Ovary (tissue), 9 donors: ENCODE data around the gene FIGN. TPM values are rescaled to one million over a fixed set of nuclear protein-coding genes. Genes with fewer than 3 reads are reported as not detected.

ENCODE experiments used
- DNase-seq, 5 donors: peaks; one replicate each; pipeline ENCODE4 v3.0.0-alpha.2; 2019 to 2020
- H3K27ac ChIP-seq, 2 donors: fragments of 200-600 bp; one replicate each; pipeline versions ENCODE4 v1.5.1 to v1.8.0; 2019 to 2022
- H3K27me3 ChIP-seq: fragments of 200-600 bp; one replicate; pipeline ENCODE4 v1.8.0; 2022
- H3K36me3 ChIP-seq: fragments of 200-600 bp; sonication (generic); one replicate; pipeline ENCODE4 v1.5.1; 2019
- H3K4me1 ChIP-seq: one replicate; pipeline ENCODE4 v1.8.1; 2013; ENCODE audit warnings: mild to moderate bottlenecking, moderate library complexity; ENCODE audit not compliant: insufficient read depth
- H3K4me3 ChIP-seq: fragments of 200-600 bp; sonication (generic); one replicate; pipeline ENCODE4 v1.5.1; 2017
- H3K9me3 ChIP-seq, 2 donors: fragments of 200-600 bp in 1 of 2; sonication (generic) in 1 of 2; one replicate each; pipeline versions ENCODE4 v1.5.1 to v1.8.1; 2013 to 2019; ENCODE audit warnings: mild to moderate bottlenecking in 1 of 2, moderate library complexity in 1 of 2
- EP300 ChIP-seq: sonication (generic); formaldehyde crosslinking; IDR thresholded peaks from one replicate; pipeline ENCODE4 v1.6.1; 2017; ENCODE audit warnings: antibody characterized with exemption
- POLR2A ChIP-seq: fragments of 450-650 bp; IDR thresholded peaks from one replicate; pipeline ENCODE4 v1.6.1; 2017; ENCODE audit warnings: antibody characterized with exemption, mild to moderate bottlenecking, moderate library complexity
- WGBS, 3 donors: extraction: QIAGEN DNeasy Blood & Tissue Kit in 1 of 3; methylation state at CpG; one replicate each; pipeline versions ENCODE4 v1.1.5 to v1.1.7; 2013 to 2017; 5-methylcytosine and 5-hydroxymethylcytosine counted together
- intact Hi-C, 4 donors: fragments of 100-400 bp; cut with DNase I; formaldehyde crosslinking; loops; one replicate each; pipeline versions ENCODE4 v1.11.0 to v1.15.1; 2022 to 2023
- polyA plus RNA-seq, 2 donors: library from polyadenylated mRNA; stranded (reverse); fragments of 200-250 nt in 1 of 2; fragments of 350-450 nt in 1 of 2; fragmentation: Illumina TruSeq in 1 of 2; extraction: RNeasy Lipid Tissue Mini Kit (QIAGEN cat#74804) in 1 of 2; gene quantifications; one replicate each; pipeline ENCODE4 v1.2.3, GENCODE V29; 2013 to 2014
- total RNA-seq, 7 donors: library from RNA; depleted of rRNA in 2 of 7; stranded (reverse); fragments of >200 nt in 2 of 7; fragmentation: NEBNext Ultra II Directional in 3 of 7; extraction: Animal tissue kit (Norgen Biotek cat#: 25700) in 3 of 7; gene quantifications; one replicate each; pipeline versions ENCODE4 v1.1.0 to v1.2.4, GENCODE V29; 2016 to 2023
- TF ChIP-seq, protein P1 (sequence below), 3 donors: fragments of 450-650 bp in 2 of 3; fragments of 200-600 bp in 1 of 3; IDR thresholded peaks; one replicate each; pipeline versions ENCODE4 v1.5.1 to v1.8.0; 2016 to 2022; ENCODE audit warnings: antibody characterized with exemption in 3 of 3, mild to moderate bottlenecking in 1 of 3
- donor health status: DM: no; HTN: no; CAD: no; lungs with moderate emphysema.
- donor health status: DM: no; HTN: no; CAD: no.
- donor health status: Bipolar disorder and iron deficiency.
- donor health status: DM: yes; HTN: yes; CAD: no.
- donor health status: DM: no; HTN: no; CAD: no.
- donor health status: DM: yes; HTN: yes; CAD: no.

FIGN gene
- total and polyA plus RNA-seq, 9 donors: 2.4 to 15.5 (median 8.9) TPM

DNA sequence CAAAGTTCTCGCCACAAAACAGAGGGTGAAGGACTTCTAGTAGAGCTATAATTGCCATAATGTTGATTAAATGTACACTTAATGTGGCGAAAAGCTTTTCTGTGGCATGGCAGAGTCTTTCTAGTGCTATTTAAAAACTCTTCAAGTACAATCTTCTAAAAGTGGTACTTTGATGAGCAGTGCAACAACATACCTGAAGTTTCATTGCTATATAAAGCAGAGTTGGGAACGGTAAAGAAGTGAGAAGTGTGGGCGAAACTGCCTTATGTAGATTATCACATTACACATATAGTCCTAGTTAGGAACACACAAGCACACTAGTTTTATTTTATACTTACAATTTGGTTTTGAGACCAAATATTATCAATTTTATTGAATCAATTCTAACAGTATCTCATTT lies 49.5 kb downstream of the FIGN start:
- Histone ChIP-seq H3K4me1 (peaks cover 1% of the 10 kb centered on the region), H3K27me3 (no peaks in the 10 kb centered on the region), H3K27ac (no peak overlapping the region), H3K9me3 (no peaks in the 10 kb centered on the region), H3K36me3 (no peaks in the 10 kb centered on the region), H3K4me3 (no peak overlapping the region)
- no peak for DNase-seq
- TF ChIP-seq, protein P1, sequence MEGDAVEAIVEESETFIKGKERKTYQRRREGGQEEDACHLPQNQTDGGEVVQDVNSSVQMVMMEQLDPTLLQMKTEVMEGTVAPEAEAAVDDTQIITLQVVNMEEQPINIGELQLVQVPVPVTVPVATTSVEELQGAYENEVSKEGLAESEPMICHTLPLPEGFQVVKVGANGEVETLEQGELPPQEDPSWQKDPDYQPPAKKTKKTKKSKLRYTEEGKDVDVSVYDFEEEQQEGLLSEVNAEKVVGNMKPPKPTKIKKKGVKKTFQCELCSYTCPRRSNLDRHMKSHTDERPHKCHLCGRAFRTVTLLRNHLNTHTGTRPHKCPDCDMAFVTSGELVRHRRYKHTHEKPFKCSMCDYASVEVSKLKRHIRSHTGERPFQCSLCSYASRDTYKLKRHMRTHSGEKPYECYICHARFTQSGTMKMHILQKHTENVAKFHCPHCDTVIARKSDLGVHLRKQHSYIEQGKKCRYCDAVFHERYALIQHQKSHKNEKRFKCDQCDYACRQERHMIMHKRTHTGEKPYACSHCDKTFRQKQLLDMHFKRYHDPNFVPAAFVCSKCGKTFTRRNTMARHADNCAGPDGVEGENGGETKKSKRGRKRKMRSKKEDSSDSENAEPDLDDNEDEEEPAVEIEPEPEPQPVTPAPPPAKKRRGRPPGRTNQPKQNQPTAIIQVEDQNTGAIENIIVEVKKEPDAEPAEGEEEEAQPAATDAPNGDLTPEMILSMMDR (IDR thresholded peaks at IDR 0.05): no peak
- TF ChIP-seq POLR2A: no peak
- TF ChIP-seq EP300: no peak
- 72 to 73% (median 73%) methylated on average over 4 of the region's 4 CpGs for WGBS, 3 donors
- intact Hi-C loops: no loop called here

DNA sequence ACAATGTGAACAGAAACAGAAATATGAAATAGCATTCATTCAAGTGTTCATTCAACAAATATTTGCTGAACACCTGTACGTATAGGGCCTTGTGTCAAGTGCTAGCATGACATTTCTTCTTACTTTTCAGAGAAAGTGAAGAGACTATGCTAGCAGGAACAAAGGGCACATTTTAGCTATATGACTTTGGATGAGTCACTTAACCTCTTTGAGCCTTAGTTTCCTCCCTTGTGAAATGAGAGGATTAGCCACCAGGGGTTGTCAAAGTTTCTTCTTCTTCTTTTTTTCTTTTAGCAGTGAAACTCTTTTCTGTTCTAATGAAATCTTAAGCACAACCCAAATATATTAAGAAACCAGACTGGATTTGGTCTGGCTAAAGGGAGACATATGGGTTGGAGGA lies 53.1 kb downstream of the FIGN start:
- H3K4me3 ChIP-seq: no peak overlapping the region
- intact Hi-C loops: no loop called here
- 87 to 93% (median 89%) methylated on average over 1 of the region's 1 CpG for WGBS, 3 donors
- DNase-seq: no peak
- no peaks in the 10 kb centered on the region for H3K36me3 ChIP-seq
- TF ChIP-seq POLR2A (no peak), EP300 (no peak)
- TF ChIP-seq, protein P1 (IDR thresholded peaks at IDR 0.05): no peak
- peaks cover 1% of the 10 kb centered on the region for H3K4me1 ChIP-seq
- H3K27ac ChIP-seq: no peak overlapping the region
- no peaks in the 10 kb centered on the region for H3K27me3 ChIP-seq
- no peaks in the 10 kb centered on the region for H3K9me3 ChIP-seq

DNA sequence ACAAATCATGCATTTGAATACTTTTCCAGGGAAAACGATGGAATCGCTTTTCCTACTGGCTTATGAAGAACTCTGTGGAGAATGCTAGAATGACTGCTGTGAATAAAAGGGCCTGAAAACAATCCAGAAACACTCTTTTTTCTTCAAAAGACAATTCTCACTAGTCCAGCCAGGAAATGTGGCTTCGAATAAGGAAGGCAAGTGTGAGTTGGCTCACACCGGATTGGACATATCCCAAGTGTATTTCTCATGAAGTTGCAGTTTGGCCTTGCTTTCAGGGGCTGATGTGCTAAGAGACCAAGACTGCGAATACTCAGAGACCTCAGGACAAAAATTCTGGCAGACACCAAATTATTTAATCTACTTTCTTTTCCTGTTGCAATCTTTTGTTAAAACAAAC lies 54.1 kb downstream of the FIGN start:
- Histone ChIP-seq H3K27me3 (no peaks in the 10 kb centered on the region), H3K9me3 (no peaks in the 10 kb centered on the region), H3K27ac (no peak overlapping the region), H3K4me3 (no peak overlapping the region), H3K4me1 (peaks cover 1% of the 10 kb centered on the region), H3K36me3 (no peaks in the 10 kb centered on the region)
- intact Hi-C loops: no loop called here
- DNase-seq: peak in 4 of 5 donors; percentile 28 to 61 (median 50)
- 24 to 35% (median 28%) methylated on average over 5 of the region's 5 CpGs for WGBS, 3 donors
- TF ChIP-seq POLR2A (no peak), EP300 (no peak)

DNA sequence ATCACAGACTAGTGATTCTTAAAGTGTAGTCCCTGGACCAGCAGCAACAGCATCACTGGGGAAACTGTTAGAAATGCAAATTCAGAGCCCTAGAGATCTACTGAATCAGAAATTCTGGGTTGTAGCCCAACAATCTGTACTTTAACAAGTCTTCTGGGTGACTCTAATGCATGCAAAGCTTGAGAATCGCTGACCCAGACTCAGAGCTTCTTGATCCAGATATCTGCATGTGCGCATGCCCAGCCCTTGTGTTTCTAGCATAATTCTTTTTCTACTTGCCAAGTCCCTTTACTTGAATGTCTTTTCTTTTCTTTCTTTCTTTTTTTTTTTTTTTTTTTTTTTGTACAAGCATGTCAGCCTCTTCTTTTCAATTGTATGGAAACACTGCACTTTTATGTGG lies 60.4 kb downstream of the FIGN start:
- WGBS, 3 donors: 96 to 100% (median 99%) methylated on average over 2 of the region's 2 CpGs
- peaks cover 1% of the 10 kb centered on the region for H3K4me1 ChIP-seq
- H3K27me3 ChIP-seq: no peaks in the 10 kb centered on the region
- intact Hi-C loops: no loop called here
- TF ChIP-seq EP300 (no peak), POLR2A (no peak)
- TF ChIP-seq, protein P1 (IDR thresholded peaks at IDR 0.05): no peak
- no peaks in the 10 kb centered on the region for H3K36me3 ChIP-seq
- no peaks in the 10 kb centered on the region for H3K9me3 ChIP-seq
- DNase-seq: no peak
- no peak overlapping the region for H3K27ac ChIP-seq
- no peak overlapping the region for H3K4me3 ChIP-seq

DNA sequence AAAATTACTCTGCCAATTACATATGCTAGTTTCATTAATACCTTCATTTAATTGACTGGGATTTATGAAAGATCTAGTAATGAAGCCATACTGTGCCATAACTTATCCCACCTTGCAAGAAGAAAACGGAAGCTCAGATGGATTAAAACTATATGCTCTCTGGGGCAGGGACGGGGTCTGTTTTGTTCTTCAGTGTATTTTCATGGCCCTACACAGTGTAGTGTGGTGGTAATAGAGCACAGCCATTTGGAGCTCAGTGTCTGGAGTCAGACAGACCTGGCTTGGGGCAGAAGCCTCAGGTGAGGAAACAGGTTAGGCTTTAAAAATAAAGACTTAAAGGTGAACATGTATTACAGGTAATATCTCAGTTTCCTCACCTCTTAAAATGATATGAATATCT lies 62.3 kb downstream of the FIGN start:
- H3K9me3 ChIP-seq: no peaks in the 10 kb centered on the region

More for the DNA sequence above, 62.3 kb downstream of the FIGN start:
- H3K36me3 ChIP-seq: no peaks in the 10 kb centered on the region
- H3K27ac ChIP-seq: no peak overlapping the region
- no peaks in the 10 kb centered on the region for H3K27me3 ChIP-seq
- 87 to 88% (median 88%) methylated on average over 2 of the region's 2 CpGs for WGBS, 3 donors
- peaks cover 1% of the 10 kb centered on the region for H3K4me1 ChIP-seq
- TF ChIP-seq EP300 (no peak), POLR2A (no peak)
- TF ChIP-seq, protein P1 (IDR thresholded peaks at IDR 0.05): no peak
- no peak for DNase-seq
- H3K4me3 ChIP-seq: no peak overlapping the region
- intact Hi-C loops: no loop called here
